B cell (primary cell): ENCODE data around the gene TRAPPC12. TPM values are rescaled to one million over a fixed set of nuclear protein-coding genes. Genes with fewer than 3 reads are reported as not detected.

Experiments used
- ATAC-seq: fragments of 200-7000 bp; cut with Tn5 transposase; one replicate; pipeline ENCODE4 v1.10.0; 2021; ENCODE audit warnings: low read depth, mild to moderate bottlenecking, moderate number of reproducible peaks, moderate library complexity
- CTCF ChIA-PET: fragments of 350-600 bp; sonication (Branson Sonifier 250); formaldehyde crosslinking; loops from one replicate; lab custom pipeline; 2021; ENCODE audit warnings: antibody characterized with exemption, inconsistent platforms; lab: Charles Lee
- POLR2A ChIA-PET: fragments of 350-600 bp; sonication (Branson Sonifier 250); formaldehyde crosslinking; loops from one replicate; lab custom pipeline; 2021; ENCODE audit warnings: antibody characterized with exemption; lab: Charles Lee
- DNase-seq: peaks from one replicate; pipeline ENCODE4 v3.0.0; 2013
- H2AFZ ChIP-seq: 2 replicates; pipeline ENCODE4 v1.6.1; 2012; ENCODE audit warnings: mild to moderate bottlenecking, low read depth, low read length; ENCODE audit not compliant: insufficient read depth, poor library complexity, severe bottlenecking
- H3K27ac ChIP-seq, 2 donors: 1 replicate in 1 of 2; 2 replicates in 1 of 2; pipeline ENCODE4 v1.5.1; 2012 to 2013; ENCODE audit warnings: low read length in 2 of 2, mild to moderate bottlenecking in 2 of 2, moderate library complexity in 1 of 2
- H3K27me3 ChIP-seq, 4 experiments: fragments of 200-600 bp in 1 of 4; sonication (generic) in 1 of 4; replicated peaks in 1 of 4; 1 replicate in 2 of 4; 2 replicates in 2 of 4; pipeline versions ENCODE4 v1.6.1 to v1.7.0; 2013 to 2016; ENCODE audit warnings: low read length in 3 of 4, mild to moderate bottlenecking in 2 of 4, mixed read lengths in 1 of 4, moderate library complexity in 1 of 4; ENCODE audit not compliant: insufficient read depth in 4 of 4, control insufficient read depth in 3 of 4; ENCODE audit errors: control extremely low read depth in 1 of 4
- H3K36me3 ChIP-seq, 2 experiments: replicated peaks in 1 of 2; 1 replicate in 1 of 2; 2 replicates in 1 of 2; pipeline versions ENCODE4 v1.6.1 to v1.7.1; 2013; ENCODE audit warnings: low read length in 1 of 2; ENCODE audit not compliant: insufficient read depth in 2 of 2, control insufficient read depth in 1 of 2; ENCODE audit errors: control extremely low read depth in 1 of 2, extremely low read depth in 1 of 2
- H3K4me1 ChIP-seq, 2 donors: fragments of 200-600 bp in 1 of 2; sonication (generic) in 1 of 2; 1 replicate in 1 of 2; 2 replicates in 1 of 2; pipeline versions ENCODE4 v1.5.1 to v1.6.1; 2013 to 2017; ENCODE audit warnings: low read length in 2 of 2; ENCODE audit not compliant: control insufficient read depth in 2 of 2, insufficient read depth in 2 of 2
- H3K4me2 ChIP-seq: replicated peaks from 2 replicates; pipeline ENCODE3; 2012; ENCODE audit warnings: mild to moderate bottlenecking, low read depth, low read length; ENCODE audit not compliant: poor library complexity, severe bottlenecking
- H3K4me3 ChIP-seq, 5 experiments: fragments of 200-600 bp in 1 of 5; sonication (generic) in 1 of 5; 1 replicate in 3 of 5; 2 replicates in 2 of 5; pipeline versions ENCODE4 v1.5.1 to v1.7.0; 2011 to 2016; ENCODE audit warnings: low read length in 4 of 5, mild to moderate bottlenecking in 4 of 5, low read depth in 2 of 5, control low read depth in 1 of 5, moderate library complexity in 1 of 5; ENCODE audit not compliant: insufficient read depth in 1 of 5; ENCODE audit errors: control extremely low read depth in 1 of 5, extremely low read depth in 1 of 5
- H3K79me2 ChIP-seq: fragments of 200-600 bp; sonication (generic); one replicate; pipeline ENCODE4 v1.6.0; 2016; ENCODE audit warnings: low read length; ENCODE audit not compliant: control insufficient read depth, insufficient read depth
- H3K9ac ChIP-seq: fragments of 200-600 bp; sonication (generic); 2 replicates; pipeline ENCODE4 v1.6.1; 2017; ENCODE audit warnings: mild to moderate bottlenecking, low read length, moderate library complexity
- H3K9me3 ChIP-seq, 3 donors: one replicate each; pipeline versions ENCODE4 v1.6.1 to v1.7.1; 2013; ENCODE audit warnings: low read length in 2 of 3; ENCODE audit not compliant: control insufficient read depth in 2 of 3, insufficient read depth in 1 of 3; ENCODE audit errors: control extremely low read depth in 1 of 3
- H4K20me1 ChIP-seq: 2 replicates; pipeline ENCODE4 v1.6.0; 2012; ENCODE audit warnings: mild to moderate bottlenecking, low read length; ENCODE audit not compliant: insufficient read depth, control insufficient read depth, poor library complexity, severe bottlenecking
- H3K27ac Mint-ChIP-seq: one replicate; pipeline ENCODE4 v1.8.0; 2021; ENCODE audit warnings: mixed read lengths
- H3K27me3 Mint-ChIP-seq: one replicate; pipeline ENCODE4 v1.8.0; 2021; ENCODE audit warnings: mixed read lengths
- H3K4me1 Mint-ChIP-seq: one replicate; pipeline ENCODE4 v1.8.0; 2021; ENCODE audit warnings: mixed read lengths
- H3K4me3 Mint-ChIP-seq: one replicate; pipeline ENCODE4 v1.8.0; 2021; ENCODE audit warnings: mixed read lengths
- H3K9me3 Mint-ChIP-seq: one replicate; pipeline ENCODE4 v1.8.0; 2022; ENCODE audit warnings: mixed read lengths; ENCODE audit not compliant: insufficient read depth
- CTCF ChIP-seq: fragments of 200-600 bp; IDR thresholded peaks from one replicate; pipeline ENCODE4 v1.8.0; 2022; ENCODE audit warnings: antibody characterized with exemption, mild to moderate bottlenecking
- EZH2 ChIP-seq: IDR thresholded peaks from 2 replicates; pipeline ENCODE4 v1.6.1; 2012; ENCODE audit warnings: borderline replicate concordance, low read depth, mild to moderate bottlenecking, moderate library complexity, low read length; ENCODE audit not compliant: insufficient read depth, poor library complexity, severe bottlenecking
- WGBS: methylation state at CpG from one replicate; pipeline ENCODE4 v1.1.5; 2013; ENCODE audit warnings: missing lambda C conversion rate; ENCODE audit not compliant: insufficient coverage; 5-methylcytosine and 5-hydroxymethylcytosine counted together
- intact Hi-C: fragments of 100-400 bp; cut with micrococcal nuclease; formaldehyde crosslinking; loops from one replicate; pipeline ENCODE4 v1.10.0; 2022
- polyA plus RNA-seq: library from polyadenylated mRNA; depleted of rRNA; stranded (reverse); fragments of >200 nt; gene quantifications from 2 replicates; pipeline ENCODE4 v1.2.3, GENCODE V29; 2012
- total RNA-seq, 2 donors: library from RNA; stranded (reverse); fragments of 120-200 nt in 1 of 2; gene quantifications; 1 replicate in 1 of 2; 2 replicates in 1 of 2; pipeline versions ENCODE4 v1.2.3 to v1.2.4, GENCODE V29; 2013 to 2022

TRAPPC12 gene
- total and polyA plus RNA-seq, 2 donors (not counting 1 experiment from before 2014, with no cell fraction given) = 80.9 to 151 TPM

- ATAC-seq = no peak
- TF ChIP-seq EZH2 (no peak), CTCF (no peak)
- Mint-ChIP-seq H3K4me3 (peak overlapping the region; percentile 96), H3K27me3 (no peaks in the 10 kb centered on the region), H3K4me1 (peaks cover 33% of the 10 kb centered on the region), H3K9me3 (peaks cover 4% of the 10 kb centered on the region), H3K27ac (peak overlapping the region; percentile 97)
- DNase-seq = no peak
- ChIA-PET POLR2A (interaction anchor here (1.3 to 3.3 kb wide), 3 partner anchors 38 to 142 kb away, joined by 5 to 26 read pairs (median 19); partner anchors contain the start of genes EIPR1, RNASEH1 and TRAPPC12), CTCF (interaction anchor here (0.6 kb wide), 1 partner anchor 15 kb away, joined by 3 read pairs; no protein-coding TSS in a partner anchor)
- Histone ChIP-seq H3K9ac (peak overlapping the region; percentile 88), H4K20me1 (peaks cover 9% of the 10 kb centered on the region), H3K9me3 (peaks cover 0 to 1% (median 0%) of the 10 kb centered on the region in 3 donors), H3K79me2 (peaks cover 31% of the 10 kb centered on the region), H3K4me3 (peak overlapping the region in 2 of 5 experiments; percentile 52 to 76), H3K27ac (peak overlapping the region in 1 of 2 donors; percentile 93), H3K27me3 (no peaks in the 10 kb centered on the region), H3K4me2 (peak overlapping the region; percentile 94), H2AFZ (peak overlapping the region; percentile 98), H3K4me1 (peaks cover 18 to 25% of the 10 kb centered on the region in 2 donors), H3K36me3 (no peaks in the 10 kb centered on the region)
- intact Hi-C loops = no loop called here
- WGBS = 96% methylated on average over 6 of the region's 6 CpGs
Measured at GRCh38 chr2:3520591-3520990, 141.1 kb downstream of the TRAPPC12 start.

GRCh38 chr2:3522961-3523421 is 143.5 kb downstream of the TRAPPC12 start:
- no peak for DNase-seq
- POLR2A ChIA-PET = no interaction called here

More at GRCh38 chr2:3522961-3523421, 143.5 kb downstream of the TRAPPC12 start:
- CTCF ChIA-PET = no interaction called here
- Mint-ChIP-seq H3K4me3 (no peak overlapping the region), H3K9me3 (no peaks in the 10 kb centered on the region), H3K27me3 (no peaks in the 10 kb centered on the region), H3K4me1 (peaks cover 28% of the 10 kb centered on the region), H3K27ac (no peak overlapping the region)
- peaks cover 9% of the 10 kb centered on the region for H4K20me1 ChIP-seq
- H3K36me3 ChIP-seq = no peaks in the 10 kb centered on the region
- 88% methylated on average over 7 of the region's 13 CpGs for WGBS
- no peak overlapping the region for H2AFZ ChIP-seq
- H3K9me3 ChIP-seq = no peaks in the 10 kb centered on the region
- H3K79me2 ChIP-seq = peaks cover 28% of the 10 kb centered on the region
- no peak overlapping the region for H3K27ac ChIP-seq
- no peaks in the 10 kb centered on the region for H3K27me3 ChIP-seq
- peaks cover 16 to 24% of the 10 kb centered on the region in 2 donors for H3K4me1 ChIP-seq
- H3K9ac ChIP-seq = no peak overlapping the region
- intact Hi-C loops = no loop called here
- no peak overlapping the region for H3K4me3 ChIP-seq
- TF ChIP-seq CTCF (no peak), EZH2 (no peak)
- ATAC-seq = no peak
- no peak overlapping the region for H3K4me2 ChIP-seq
